DOHH2 (cell line): ENCODE results near the gene GPC5.

ENCODE experiments used
- H3F3A ChIP-seq: fragments of 200-600 bp; sonication (generic), shearing (Covaris generic); 2 replicates; pipeline ENCODE4 v1.6.0; 2016; ENCODE audit warnings: antibody characterized with exemption, mild to moderate bottlenecking; ENCODE audit not compliant: control insufficient read depth, insufficient read depth
- H3K27ac ChIP-seq: fragments of 200-600 bp; sonication (generic); 2 replicates; pipeline ENCODE4 v1.5.1; 2014; ENCODE audit warnings: low read depth, mild to moderate bottlenecking, low read length, moderate library complexity
- H3K27me3 ChIP-seq: fragments of 200-600 bp; sonication (generic); 2 replicates; pipeline ENCODE4 v1.6.1; 2014; ENCODE audit warnings: mild to moderate bottlenecking, low read length, mixed read lengths; ENCODE audit not compliant: control insufficient read depth
- H3K36me3 ChIP-seq: fragments of 200-600 bp; sonication (generic); 2 replicates; pipeline ENCODE4 v1.6.1; 2014; ENCODE audit warnings: mild to moderate bottlenecking, low read length, moderate library complexity, mixed read lengths; ENCODE audit not compliant: control insufficient read depth
- H3K4me1 ChIP-seq: fragments of 200-600 bp; sonication (generic); 2 replicates; pipeline ENCODE4 v1.6.1; 2014; ENCODE audit warnings: mild to moderate bottlenecking, low read length, mixed read lengths; ENCODE audit not compliant: control insufficient read depth
- H3K4me2 ChIP-seq: fragments of 200-600 bp; sonication (generic); 2 replicates; pipeline ENCODE4 v1.6.0; 2014; ENCODE audit warnings: mild to moderate bottlenecking, low read length, moderate library complexity
- H3K4me3 ChIP-seq: fragments of 200-600 bp; sonication (generic); 2 replicates; pipeline ENCODE4 v1.5.1; 2014; ENCODE audit warnings: mild to moderate bottlenecking, low read length, mixed read lengths
- H3K79me2 ChIP-seq: fragments of 200-600 bp; sonication (generic); 2 replicates; pipeline ENCODE4 v1.6.1; 2014; ENCODE audit warnings: mild to moderate bottlenecking, low read length, mixed read lengths; ENCODE audit not compliant: control insufficient read depth
- H3K9me2 ChIP-seq: fragments of 200-600 bp; sonication (generic); replicated peaks from 2 replicates; pipeline ENCODE4 v1.6.1; 2014; ENCODE audit warnings: mild to moderate bottlenecking, low read length, mixed read lengths; ENCODE audit not compliant: control insufficient read depth
- H3K9me3 ChIP-seq: fragments of 200-600 bp; sonication (generic); 2 replicates; pipeline ENCODE4 v1.6.1; 2014; ENCODE audit warnings: antibody characterized with exemption, low read length, mixed read lengths; ENCODE audit not compliant: control insufficient read depth, insufficient read depth
- H4K20me1 ChIP-seq: fragments of 200-600 bp; sonication (generic); 2 replicates; pipeline ENCODE4 v1.6.0; 2014; ENCODE audit warnings: low read depth, mild to moderate bottlenecking, antibody characterized with exemption, low read length, moderate library complexity; ENCODE audit not compliant: control insufficient read depth, insufficient read depth
- EZH2phosphoT487 ChIP-seq: fragments of 200-600 bp; sonication (generic); IDR thresholded peaks from 2 replicates; pipeline ENCODE4 v1.6.1; 2017; ENCODE audit warnings: borderline replicate concordance, mild to moderate bottlenecking, antibody characterized with exemption, low read length, moderate library complexity, mixed read lengths
- TF ChIP-seq, protein P1 (sequence below): fragments of 200-600 bp; sonication (generic); IDR thresholded peaks from one replicate; pipeline ENCODE4 v1.5.1; 2014; ENCODE audit warnings: antibody characterized with exemption, mild to moderate bottlenecking, low read depth, low read length; ENCODE audit not compliant: poor library complexity, severe bottlenecking

The GPC5 gene

DNA sequence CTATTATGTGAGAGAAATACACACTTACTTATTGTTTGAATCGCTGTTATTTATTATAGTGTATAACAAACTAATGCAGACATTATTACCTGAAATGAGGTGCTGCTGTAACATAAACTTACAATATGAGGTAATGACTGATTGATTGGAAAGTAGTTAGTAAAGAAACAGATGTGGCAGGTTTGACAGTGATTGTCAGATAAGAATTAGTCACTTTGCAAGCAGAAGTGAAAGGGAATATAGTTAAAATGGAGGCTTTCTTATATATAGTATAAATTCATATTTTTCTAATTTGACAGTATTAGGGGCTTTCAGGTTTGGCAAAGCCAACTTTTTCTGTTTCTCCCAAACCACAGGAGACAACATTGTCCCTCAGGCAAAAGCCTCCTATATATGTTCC is 30.3 kb upstream of the GPC5 start:
- Histone ChIP-seq H3K27me3 (peaks cover 20% of the 10 kb centered on the region), H3K79me2 (no peaks in the 10 kb centered on the region), H3K9me2 (no peaks in the 10 kb centered on the region), H3F3A (peaks cover 31% of the 10 kb centered on the region), H3K4me1 (no peaks in the 10 kb centered on the region), H3K36me3 (no peaks in the 10 kb centered on the region), H3K27ac (no peak overlapping the region), H3K4me3 (no peak overlapping the region), H4K20me1 (no peaks in the 10 kb centered on the region), H3K4me2 (no peak overlapping the region), H3K9me3 (no peaks in the 10 kb centered on the region)
- TF ChIP-seq EZH2phosphoT487 = no peak
- TF ChIP-seq, protein P1, sequence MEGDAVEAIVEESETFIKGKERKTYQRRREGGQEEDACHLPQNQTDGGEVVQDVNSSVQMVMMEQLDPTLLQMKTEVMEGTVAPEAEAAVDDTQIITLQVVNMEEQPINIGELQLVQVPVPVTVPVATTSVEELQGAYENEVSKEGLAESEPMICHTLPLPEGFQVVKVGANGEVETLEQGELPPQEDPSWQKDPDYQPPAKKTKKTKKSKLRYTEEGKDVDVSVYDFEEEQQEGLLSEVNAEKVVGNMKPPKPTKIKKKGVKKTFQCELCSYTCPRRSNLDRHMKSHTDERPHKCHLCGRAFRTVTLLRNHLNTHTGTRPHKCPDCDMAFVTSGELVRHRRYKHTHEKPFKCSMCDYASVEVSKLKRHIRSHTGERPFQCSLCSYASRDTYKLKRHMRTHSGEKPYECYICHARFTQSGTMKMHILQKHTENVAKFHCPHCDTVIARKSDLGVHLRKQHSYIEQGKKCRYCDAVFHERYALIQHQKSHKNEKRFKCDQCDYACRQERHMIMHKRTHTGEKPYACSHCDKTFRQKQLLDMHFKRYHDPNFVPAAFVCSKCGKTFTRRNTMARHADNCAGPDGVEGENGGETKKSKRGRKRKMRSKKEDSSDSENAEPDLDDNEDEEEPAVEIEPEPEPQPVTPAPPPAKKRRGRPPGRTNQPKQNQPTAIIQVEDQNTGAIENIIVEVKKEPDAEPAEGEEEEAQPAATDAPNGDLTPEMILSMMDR = no peak

DNA sequence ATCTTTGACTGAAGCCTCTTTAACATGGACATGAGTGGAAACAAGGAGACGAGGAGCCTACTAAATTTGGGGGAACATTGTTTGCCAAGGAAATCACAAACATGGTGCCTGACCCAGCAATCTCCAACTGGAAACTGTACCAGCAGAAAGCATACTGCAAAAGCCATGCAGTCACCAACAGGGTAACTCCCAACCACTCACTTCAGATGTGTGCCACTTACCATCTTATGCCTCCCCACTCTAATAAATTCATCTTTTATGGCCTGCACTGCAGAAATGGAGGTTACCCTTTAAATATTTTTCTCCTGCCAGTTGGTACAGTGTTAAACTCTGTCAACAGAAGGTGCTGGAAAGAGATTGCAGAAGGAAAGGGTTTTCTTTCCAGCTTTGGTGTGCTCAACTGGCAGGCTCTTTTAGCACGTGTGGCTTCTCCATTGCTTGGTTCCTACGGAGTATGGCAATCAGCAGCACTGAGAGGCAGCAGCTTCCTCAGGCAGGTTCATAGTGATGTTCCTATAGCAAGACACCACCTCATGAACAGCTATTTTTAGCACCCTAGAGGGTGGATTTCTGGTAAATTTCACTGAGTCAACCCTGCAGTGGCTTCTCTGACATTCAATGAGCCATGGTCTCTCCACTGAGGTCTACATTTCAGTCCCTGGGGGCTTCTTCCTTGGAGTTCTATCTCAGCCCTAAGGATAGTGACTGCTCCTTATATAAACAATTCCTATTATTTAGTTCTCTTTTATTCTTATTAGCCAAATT is 29.6 kb upstream of the GPC5 start:
- Histone ChIP-seq H4K20me1 (no peaks in the 10 kb centered on the region), H3K27me3 (peaks cover 24% of the 10 kb centered on the region), H3K79me2 (no peaks in the 10 kb centered on the region), H3K4me1 (no peaks in the 10 kb centered on the region), H3K27ac (no peak overlapping the region), H3K4me2 (no peak overlapping the region), H3F3A (peaks cover 24% of the 10 kb centered on the region), H3K4me3 (no peak overlapping the region), H3K9me3 (no peaks in the 10 kb centered on the region), H3K36me3 (no peaks in the 10 kb centered on the region), H3K9me2 (no peaks in the 10 kb centered on the region)
- TF ChIP-seq, protein P1 = no peak
- no peak for TF ChIP-seq EZH2phosphoT487

GRCh38 chr13:91369441-91369831 is 29.0 kb upstream of the GPC5 start:
- H3K27me3 ChIP-seq = peaks cover 24% of the 10 kb centered on the region
- H3K9me2 ChIP-seq = no peaks in the 10 kb centered on the region
- no peak overlapping the region for H3K27ac ChIP-seq
- H3K4me2 ChIP-seq = no peak overlapping the region
- peaks cover 18% of the 10 kb centered on the region for H3F3A ChIP-seq
- H3K36me3 ChIP-seq = no peaks in the 10 kb centered on the region
- TF ChIP-seq, protein P1 = no peak
- no peak for TF ChIP-seq EZH2phosphoT487
- H3K4me1 ChIP-seq = no peaks in the 10 kb centered on the region
- H3K9me3 ChIP-seq = no peaks in the 10 kb centered on the region
- no peaks in the 10 kb centered on the region for H4K20me1 ChIP-seq
- H3K79me2 ChIP-seq = no peaks in the 10 kb centered on the region
- no peak overlapping the region for H3K4me3 ChIP-seq
